GM21529 (cell line): ENCODE results near the gene WDR37.
A peak's percentile ranks its signal among the peaks of the same experiment; 100 is the strongest.
"Not testable (repeated sequence)": the region's sequence is repeated elsewhere in the genome, so short reads cannot be mapped to it uniquely, and the experiment has no call there.

Source experiments
- ATAC-seq: cut with Tn5 transposase; IDR thresholded peaks from one replicate; pipeline ENCODE4 v1.9.1; 2021; ENCODE audit not compliant: unreplicated experiment

Gene WDR37

DNA sequence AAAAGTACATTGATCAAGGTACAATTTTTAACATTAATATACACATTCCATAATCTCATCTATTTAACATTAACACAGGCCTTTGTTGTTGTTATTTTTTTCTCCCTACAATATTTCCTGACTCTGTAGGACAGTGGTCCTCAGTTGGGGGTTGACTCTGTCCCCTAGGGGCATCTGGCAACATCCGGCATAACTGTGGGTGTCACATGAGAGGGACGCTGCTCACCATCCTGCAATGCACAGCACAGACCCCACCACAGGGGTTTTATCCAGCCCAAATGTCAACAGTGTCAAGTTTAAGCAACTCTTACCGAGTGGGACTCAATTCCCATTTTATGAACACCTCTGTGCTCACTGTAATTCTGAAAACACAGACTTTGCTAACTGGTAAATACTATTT, 16.1 kb upstream of the WDR37 start:
- ATAC-seq, result no peak

DNA sequence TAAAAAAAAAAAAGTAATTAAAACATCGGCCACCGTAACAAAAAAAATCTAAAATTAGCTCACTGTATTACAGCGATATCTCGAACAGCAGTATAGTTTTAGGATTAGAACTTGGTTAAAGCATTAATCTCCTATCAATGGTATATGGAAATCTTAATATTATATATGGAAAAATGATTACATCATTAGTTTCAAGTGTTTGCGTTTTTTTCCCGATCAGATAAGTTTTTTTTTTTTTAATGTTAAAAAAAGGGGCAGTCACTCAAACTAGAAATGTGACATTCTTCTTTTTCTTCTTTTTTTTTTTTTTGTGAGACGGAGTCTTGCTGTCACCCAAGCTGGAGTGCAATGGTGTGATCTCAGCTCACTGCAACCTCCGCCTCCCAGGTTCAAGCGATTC, 14.7 kb upstream of the WDR37 start:
- ATAC-seq, result no peak

DNA sequence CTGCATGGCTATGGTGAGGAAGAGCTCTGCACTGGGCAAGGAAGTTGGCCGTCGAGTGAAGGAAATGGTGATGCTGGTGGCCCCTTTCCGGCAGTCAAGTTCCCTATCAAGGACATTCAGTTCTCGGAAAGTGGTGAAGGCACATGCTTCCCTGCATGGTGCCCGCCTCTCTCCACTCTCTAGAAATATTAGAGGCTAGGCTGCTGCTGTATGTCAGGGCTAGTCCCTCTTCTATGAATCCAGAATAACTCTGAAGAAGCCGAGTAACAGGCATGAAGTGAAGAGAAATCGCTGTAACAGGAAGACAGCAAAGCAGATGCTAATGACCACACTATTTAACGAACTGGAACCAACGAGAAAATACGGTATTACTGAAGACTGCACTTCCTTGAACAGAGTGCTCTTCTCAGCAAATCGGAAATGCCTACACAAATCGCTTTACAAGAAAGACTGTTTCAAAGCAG, 12.6 kb upstream of the WDR37 start:
- peak; percentile 64 for ATAC-seq

DNA sequence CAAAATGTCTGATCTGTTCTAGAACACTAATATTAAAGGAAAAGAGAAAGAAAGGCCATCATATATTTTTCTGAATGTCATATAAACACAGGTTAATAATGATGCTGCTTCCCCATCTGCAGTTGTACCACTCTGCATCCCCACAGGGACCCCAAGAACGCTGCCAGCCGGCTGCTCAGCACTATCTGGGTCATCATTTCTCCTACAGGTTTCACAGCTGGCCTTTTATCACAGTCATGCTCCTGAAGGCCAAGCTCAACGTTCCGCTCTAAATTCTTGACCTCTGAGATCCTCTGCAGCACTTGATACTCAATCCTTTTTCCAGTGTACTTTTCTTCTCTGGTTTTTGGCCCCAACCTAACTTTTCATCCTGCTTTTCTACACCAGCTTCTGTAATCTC, 12.0 kb upstream of the WDR37 start:
- ATAC-seq, result no peak

DNA sequence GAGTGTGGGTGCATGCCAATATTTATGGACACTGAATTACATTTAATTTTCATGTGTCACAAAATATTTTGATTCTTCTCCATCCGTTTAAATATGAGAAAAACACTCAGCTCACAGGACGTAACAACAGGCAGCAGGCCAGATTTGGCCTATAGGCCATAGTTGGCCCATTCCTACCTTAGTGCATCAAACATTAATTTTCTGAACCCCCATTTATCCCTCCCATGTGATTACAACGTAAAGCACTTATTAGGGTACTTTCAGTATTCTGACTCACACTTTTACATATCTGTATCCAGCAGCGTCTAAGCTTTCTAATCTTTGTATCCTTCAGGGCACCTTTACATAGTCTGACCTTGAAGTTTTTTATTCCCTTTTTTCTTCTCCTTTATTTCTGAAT, 11.2 kb upstream of the WDR37 start:
- no peak for ATAC-seq

DNA sequence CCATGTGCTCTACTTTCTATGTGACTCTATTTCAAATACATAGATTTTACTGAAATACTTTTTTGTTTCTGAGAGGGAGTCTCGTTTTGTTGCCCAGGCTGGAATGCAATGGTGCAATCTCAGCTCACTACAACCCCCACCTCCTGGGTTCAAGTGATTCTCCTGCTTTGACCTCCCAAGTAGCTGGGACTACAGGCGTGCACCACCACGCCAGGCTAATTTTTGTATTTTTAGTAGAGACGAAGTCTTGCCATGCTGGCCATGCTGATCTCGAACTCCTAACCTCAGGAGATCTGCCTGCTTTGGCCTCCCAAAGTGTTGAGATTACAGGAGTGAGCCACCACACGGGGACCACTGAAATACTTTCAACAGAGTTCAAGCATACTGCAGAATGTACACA, 10.8 kb upstream of the WDR37 start:
- no peak for ATAC-seq

DNA sequence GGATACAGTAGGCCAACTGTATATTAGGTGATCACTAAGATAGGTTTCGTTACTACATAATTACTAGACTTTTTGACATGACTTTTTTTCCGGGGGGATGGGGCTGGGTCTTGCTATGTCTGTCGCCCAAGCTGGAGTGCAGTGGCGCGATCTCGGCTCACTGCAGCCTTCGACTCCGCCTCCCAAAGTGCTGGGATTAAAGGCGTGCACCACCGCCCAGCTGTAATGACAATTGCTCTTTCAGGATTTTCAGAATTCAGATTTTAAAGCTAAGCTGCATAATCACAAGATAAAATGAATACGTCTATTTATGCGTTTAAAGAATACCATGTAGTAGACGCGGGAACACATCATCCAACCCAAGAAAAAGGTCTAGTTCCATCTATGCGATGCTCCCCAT, 8.2 kb upstream of the WDR37 start:
- ATAC-seq, result no peak

DNA sequence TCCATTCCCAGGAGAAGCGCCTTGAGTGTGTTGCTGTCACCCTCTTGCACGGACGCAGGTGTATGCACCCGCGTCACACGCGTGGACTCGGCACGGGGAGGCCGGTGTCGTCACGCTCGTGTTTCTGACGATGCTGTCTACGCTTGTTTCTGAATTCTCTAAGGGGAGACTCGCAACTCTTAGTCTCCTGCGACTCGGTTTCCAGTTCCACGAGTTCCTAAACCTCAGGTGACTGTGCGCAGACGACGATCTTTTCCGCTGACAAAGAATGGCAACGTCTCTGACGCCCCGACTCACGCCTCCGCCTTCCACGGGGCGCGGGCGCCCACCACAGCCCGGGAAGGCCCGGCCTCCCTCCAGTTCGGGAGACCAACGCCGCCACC, 7.8 kb upstream of the WDR37 start:
- peak; percentile 5 for ATAC-seq

DNA sequence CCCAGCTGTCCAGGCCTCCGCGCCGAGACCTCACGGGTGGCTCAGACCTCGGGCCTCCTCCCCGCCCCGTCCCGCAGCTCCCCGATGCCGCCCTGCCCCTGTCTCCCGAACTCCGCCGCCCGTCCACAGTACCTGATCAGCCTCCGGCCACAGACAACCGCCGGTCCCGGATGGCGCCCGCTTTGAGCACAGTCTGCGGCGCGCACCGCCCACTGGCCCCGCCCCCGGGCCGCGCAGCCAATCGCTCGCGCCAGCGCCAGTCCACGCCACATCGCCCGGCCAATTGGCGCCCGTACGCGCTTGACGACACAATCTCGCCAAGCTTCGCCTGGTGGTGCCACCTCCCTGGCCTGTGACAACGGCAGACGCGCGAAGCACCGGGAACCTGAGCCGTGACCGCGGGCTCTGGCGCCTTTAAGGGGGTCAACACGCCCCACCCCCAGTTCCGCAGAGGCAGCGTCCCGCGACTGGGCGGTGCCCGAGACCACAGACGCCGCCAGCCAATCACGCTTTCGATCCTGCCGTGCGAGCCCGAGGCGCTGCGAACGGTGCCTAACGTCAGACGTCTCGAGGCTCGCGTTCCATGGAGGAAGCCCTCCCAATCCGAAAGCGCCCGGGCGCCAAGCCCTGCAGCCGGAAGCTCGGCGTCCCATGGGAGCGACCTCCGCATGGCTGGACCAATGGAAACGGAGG, 7.3 kb upstream of the WDR37 start, which contains the start of gene IDI1:
TSS of gene IDI1 (minus strand) at position 388 of the 693 bp plus-strand sequence. CDS start at position 272, 116 bp downstream.
- ATAC-seq, result peak; percentile 81

DNA sequence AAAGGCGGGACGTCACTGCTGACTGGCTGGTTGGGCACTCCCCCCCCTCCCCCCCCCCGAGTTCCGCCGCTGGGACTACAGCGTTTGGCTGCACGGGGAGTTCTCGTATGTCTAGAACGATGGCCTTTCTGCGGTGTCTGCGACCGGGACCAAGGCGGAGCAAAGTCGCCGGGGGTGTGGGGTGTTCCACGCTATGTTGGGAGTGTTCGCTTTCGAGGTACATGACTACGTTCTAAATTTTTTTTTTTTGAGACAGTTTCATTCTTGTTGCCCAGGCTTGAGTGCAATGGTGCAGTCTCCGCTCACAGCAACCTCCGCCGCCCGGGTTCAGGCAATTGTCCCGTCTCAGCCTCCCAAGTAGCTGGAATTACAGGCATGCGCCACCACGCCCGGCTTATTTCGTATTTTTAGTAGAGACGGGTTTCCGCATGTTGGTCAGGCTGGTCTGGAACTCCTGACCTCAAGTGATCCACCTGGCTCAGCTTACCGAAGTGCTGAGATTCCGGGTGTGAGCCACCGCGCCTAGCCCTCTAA, 6.7 kb upstream of the WDR37 start:
- ATAC-seq, result no peak

DNA sequence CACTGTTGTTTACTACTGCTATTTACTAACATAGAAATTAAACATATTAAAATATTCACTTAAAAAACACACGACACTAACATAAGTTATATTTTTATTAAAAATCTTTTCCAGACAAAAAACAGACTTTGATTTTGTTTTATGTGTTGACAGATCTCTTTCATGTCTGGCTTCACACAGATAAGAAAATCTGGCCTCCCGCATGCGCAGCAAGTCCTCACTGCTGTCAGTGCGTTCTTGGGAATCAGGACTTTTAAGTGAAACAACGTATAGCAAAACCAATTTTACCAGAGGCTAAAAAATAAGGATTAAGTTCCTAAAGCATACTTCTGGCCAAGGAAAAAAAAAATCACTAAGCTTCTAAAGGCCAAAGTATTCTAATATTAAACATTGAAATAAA, 6.0 kb upstream of the WDR37 start:
- ATAC-seq, result no peak

DNA sequence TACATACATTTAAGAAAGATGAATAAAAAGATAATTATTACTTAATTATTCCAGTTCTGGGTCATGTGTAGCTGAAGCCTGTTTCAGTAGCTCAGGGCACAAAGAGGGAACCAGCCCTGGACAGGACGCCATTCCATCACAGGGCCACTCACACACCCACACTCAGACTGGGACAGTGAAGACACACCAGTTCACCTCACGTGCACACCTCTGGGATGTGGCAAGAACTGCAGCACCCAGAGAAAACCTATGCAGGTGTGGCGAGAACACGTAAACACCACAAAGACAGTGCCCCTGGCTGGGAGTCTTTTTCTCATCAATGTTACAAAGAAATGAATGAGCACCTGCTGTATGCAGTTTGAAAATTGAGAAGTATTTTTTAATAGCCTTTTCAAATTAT, 5.6 kb upstream of the WDR37 start:
- no peak for ATAC-seq

DNA sequence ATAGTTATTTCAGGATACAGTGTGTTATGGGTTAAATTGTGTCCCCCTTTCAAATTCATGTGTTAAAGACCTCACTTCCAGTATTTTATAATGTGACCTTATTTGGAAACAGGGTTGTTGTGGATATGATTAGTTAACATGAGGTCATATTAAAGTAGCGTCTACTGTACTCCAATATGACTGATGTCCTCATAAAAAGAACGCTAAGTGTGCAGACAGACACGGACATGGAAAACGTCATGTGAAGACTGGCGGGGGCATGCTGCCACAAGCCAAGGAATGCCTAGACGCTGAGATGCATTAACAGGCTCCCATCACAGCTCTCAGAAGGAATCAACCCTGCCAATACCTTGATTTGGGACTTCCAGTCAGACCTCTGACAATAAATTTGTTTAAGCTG, 1.5 kb upstream of the WDR37 start:
- no peak for ATAC-seq

DNA sequence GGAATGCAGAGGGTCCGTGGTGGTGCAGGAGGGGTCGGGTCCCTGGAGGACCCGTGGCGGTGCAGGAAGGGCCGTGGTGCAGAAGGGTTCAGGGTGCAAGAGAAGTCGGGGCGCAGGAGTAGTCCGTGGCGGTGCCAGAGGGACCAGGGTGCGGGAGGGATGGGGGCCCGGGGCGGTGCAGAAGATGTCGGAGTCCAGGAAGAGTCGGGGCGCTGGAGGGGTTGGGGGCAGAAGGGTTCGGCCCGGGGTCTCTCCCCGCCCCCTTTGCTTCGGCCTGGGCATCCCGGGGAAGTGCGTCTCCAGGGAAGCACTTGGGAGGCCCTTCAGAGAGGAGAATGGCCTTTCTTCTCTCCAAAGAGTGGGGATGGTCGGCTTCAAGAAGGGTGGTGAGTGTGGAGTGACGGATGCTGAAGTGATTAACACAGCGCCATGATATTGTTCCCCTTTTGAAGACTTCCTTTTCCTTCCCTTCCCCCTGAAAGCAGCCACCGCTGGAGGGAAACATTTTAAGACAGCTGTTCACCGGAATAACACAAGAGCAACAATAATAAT, 997 bp downstream of the WDR37 start:
- no peak for ATAC-seq

DNA sequence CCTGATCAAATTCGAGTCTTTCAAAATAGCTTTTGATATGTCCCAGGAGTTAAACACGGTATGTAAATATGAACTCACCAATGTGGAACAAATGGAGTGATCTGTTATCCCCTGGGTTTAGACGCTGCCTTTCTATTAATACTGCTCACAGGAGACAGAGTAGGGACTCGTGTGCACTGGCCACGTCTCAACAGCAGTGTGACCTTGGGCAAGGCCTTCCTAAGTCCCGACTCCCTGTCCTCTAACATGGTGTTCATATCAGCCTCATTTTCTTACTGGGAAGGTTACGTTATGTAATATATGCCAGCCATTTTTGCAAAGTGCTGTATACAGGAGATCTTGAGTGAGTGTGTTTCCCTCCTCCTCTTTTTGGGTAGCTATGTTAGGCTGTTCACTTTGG, 1.8 kb downstream of the WDR37 start:
- no peak for ATAC-seq

DNA sequence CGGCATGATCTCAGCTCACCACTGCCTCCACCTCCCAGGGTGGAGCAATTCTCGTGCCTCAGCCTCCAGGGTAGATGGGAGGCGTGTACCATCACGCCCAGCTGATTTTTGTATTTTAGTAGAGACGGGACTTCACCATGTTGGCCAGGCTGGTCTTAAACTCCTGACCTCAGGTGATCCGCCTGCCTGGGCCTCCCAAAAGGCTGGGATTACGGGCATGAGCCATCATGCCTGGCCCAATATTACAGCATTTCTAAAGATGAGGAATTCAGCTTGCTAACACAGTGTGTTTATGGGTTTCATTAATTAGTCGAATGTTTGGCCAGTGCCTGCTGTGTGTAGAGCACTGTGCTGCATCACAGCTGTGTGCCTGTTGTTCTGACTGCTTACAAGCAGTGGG, 3.7 kb downstream of the WDR37 start:
- ATAC-seq, result no peak

DNA sequence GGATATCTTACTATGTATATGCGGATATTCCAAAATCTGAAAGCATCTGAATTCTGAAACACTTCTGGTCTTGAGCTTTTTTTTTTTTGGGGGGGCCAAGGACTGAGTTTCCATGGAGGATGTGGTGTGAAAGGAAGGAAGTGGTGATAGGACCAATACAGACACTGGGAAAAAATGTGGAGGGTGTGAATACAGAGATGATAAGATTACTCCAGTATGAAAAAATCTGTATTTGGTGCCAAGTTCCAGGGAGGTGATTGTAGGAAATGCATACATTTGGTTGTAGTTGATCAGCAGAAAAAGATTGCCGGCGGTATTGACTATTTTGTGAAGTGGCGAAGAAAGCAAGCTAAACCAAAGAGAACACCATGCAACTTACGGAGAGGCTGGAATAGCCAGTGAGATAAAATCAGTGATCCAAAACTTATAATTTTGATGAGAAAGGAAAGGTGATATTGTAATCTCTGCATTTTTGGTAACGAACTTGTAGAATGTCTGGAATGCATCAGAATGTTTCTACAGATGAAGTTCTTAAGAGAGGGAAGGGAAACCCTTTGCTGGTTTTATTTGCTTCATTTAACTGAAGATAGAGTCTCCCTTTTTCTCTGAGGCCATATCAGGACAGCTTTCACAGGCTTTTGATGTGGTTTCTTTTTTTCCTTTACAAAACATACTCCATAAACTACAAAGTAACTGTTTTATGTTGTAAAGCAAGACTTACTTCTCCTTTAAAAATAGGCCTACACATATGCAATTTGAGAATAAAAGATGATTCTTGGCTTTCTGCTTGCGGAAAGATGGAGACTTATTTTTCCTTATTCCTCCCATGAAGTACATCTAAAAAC, 6.0 kb downstream of the WDR37 start:
- ATAC-seq, result no peak

DNA sequence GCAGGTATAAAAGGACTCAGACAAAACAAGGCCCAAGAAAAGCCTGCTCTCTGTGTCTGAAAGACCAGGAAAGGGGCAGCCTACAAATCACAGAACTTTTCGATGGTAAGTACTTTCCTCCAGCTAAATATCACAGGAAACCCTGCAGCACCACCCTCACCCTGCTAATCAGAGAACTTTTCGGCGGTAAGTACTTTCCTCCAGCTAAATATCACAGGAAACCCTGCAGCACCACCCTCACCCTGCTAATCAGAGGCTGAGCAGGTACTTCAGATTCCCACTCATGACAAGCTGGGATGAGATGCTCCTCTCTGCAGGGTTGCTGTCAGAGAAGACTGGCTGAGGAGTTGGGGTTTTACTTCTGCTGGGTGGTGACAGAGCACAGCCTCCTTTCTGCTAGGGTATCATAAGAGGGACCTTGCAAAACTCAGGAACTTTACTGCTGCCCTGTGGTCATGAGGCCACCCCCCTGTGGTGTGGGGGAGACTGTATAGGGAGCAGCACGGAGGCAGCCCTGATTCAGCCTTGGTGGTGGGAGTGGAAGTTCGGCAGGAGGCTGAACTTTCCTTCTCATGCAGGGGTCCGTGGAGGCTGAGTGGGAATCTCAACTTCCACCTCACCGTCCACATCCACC, 7.2 kb downstream of the WDR37 start:
- ATAC-seq, result no peak

DNA sequence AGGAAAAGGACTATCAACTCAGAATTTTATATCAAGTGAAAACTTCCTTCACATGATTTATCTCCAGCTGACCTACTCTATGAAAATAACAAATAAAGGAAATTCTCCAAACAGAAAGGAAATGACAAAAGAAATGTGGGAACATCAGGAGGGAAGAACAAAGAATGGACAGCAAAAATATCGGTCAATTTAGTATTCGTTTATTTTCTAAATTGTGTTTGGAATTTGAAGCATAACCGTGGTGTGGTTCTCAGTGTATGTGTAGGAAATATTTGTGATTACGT, 8.7 kb downstream of the WDR37 start:
- ATAC-seq, result no peak

DNA sequence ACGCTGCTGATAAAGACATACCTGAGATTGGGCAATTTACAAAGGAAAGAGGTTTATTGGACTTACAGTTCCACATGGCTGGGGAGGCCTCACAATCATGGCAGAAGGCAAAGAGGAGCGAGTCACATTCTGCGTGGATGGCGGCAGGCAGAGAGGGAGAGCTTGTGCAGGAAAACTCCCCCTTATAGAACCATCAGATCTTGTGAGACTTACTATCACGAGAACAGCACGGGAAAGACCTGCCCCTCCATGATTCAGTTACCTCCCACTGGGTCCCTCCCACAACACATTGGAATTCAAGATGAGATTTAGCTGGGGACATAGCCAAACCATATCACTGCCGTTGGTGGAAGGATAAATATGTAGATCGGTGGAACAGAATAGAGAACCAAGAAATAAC, 10.5 kb downstream of the WDR37 start:
- not testable (repeated sequence) for ATAC-seq
